Activated CD4-positive, alpha-beta T cell treated with anti-CD3 and anti-CD28 coated beads, Interleukin-2, Interleukin-4, amounts not matched to agents 100 ng/mL and 50 ng/mL, durations not matched to agents 16 hours and 8 hours (primary cell): ENCODE data around the gene ELP2.

ENCODE experiments used
- DNase-seq: peaks from one replicate; pipeline ENCODE4 v3.0.0-alpha.2; 2020; ENCODE audit warnings: low spot score

ELP2 gene

DNA sequence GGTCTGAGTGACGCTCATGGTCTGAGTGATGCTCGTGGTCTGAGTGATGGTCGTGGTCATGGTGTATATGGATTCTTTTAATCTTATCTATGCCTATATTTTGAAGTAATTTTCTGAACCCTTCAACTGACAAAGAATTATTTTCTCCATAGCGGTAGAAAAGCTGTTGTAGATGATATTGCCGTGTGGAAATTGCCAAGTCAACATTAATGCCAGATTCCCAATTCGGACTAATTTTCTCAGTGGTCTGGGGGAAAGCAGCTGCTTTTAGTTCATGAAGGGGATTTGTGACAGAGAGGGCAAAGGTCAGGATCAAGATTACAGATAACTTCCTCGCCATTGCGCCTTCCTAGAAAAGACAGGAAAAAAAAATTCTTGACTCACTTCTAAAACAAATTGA, 3.0 kb upstream of the ELP2 start:
- no peak for DNase-seq

DNA sequence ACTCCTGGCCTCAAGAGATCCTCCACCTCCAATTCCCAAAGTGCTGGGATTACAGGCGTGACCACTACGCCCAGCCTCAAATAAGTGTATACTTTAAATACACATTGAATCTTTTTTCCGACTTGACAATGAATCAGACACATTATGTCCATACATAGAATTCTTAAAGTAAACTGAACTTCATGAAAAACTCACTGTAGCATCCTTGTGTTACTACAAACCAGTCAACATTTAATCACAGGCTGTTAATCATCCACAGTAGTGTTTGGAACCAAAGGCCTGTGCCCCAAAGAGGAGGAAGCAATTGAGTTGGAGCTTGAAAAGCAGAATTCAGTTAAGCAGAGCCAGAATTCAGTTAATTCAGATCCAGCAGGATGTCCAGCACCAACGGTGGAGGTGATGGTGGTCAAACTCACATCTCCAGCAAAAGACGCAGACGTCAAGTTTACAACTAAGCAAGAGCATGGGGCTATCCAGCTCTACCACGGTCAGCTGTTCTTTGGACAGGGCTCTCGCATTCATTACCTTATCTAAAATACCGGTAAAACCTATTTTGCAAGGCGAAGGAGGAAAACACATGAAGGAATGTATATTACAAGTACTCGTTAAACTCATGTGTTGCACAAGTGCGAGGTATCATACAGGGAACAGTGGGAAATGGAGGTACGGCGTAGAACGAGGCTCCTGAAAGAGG, 1.7 kb upstream of the ELP2 start:
- no peak for DNase-seq

DNA sequence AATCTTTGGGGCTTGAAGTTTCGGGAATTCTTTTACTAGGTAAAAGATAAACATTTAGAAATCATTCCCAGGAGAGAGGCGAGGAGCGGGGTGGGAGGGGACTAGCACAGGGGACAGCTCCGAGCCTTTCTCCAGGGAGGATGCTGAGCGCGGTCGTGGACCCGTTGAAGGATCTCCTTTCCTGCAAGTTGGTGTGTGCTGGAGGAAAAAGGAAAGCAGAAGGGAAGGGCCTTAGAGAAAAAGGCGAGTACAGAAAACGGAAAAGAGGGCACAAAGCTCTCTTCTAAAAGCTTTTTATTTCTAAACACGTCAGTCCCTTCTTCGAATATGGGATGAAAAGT, 1.2 kb upstream of the ELP2 start:
- no peak for DNase-seq

DNA sequence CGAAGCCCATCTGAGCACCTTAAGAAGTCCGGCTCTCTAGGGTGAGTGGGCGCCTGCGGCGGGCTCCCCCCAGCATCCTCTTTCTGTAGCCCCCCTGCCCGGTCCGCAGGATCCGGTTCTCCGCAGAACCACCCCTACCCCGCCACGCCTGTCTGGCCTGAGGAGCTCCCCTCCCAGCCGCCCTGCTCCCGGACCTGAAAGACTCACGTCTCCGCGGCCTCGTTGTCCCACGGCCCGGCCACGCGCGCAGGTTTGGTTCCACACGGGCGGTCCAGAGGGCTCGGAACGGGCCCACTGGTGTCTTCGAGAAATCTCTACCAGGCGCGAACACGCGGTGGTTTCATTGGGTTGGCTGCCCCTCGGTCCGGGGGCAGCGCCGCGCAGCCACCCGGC, 796 bp upstream of the ELP2 start:
- DNase-seq: no peak

DNA sequence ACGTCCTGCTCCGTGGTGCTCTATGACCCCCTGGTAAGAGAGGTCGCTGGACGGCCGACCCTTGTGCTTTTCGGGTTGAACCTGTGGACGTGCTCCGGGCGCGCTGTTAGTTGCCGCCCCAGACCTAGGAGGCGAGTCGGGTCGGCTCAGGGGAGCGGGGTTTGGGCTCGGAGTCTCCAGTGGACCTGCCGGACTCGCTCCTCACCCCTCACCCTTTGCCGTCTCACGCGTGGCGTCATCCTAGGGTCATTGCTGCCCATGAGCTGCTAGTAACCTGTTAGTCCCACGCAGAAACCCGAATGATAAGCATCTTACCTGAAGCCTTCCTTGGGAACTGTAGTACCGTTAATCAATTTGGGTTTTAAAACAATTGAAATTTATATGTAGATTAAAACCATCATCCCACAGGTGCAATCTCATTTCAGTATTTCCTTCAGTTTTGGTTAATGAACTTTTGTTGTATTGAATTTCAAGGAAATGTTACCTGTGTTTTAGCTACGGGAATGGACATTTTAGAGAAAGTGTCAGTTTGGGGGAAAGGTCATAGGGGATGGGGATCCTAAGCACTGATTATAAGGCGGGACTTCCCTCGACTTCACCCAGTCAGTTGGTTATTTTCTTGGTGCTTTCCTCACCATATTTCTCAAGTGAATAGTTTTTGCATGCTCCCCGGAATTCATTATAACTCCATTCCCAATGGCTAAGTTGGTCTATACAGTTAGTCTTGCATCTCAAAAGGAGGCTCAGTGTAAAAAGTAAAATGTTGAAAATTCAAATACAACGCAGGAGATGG, 536 bp downstream of the ELP2 start:
- no peak for DNase-seq

DNA sequence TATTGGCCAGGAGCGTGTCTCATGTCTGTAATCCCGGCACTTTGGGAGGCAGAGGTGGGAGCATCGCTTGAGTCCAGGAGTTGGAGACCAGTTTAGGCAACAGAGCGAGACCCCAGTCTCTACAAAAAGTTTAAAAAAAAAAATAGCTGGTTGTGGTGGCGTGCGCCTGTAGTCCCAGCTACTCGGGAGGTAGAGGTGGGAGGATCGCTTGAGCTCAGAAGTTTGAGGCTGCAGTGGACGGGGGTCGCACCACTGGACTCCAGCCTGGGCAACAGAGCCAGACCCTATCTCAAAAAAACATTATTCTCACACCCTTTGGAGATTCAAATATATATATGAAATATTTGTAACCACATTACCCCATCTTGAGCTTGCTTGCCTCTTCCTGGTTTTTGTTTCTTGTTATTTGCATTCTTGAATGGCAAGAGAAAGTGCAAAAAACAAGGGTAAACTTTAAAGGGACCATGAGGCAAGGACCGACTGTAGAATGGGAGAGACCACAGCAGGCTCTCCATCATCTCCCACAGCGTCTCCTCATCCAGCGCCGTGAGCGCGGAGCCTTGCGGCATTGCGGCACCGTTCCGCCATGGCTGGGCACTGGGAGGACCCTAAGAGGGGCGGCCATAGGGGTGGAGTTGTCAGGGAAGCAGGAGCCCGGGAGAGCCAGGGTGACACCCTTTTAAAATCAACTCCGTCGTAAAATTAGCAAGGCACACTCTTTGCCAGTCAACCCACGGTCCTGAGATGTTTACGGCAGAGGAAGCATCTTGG, 1.4 kb downstream of the ELP2 start:
- no peak for DNase-seq

DNA sequence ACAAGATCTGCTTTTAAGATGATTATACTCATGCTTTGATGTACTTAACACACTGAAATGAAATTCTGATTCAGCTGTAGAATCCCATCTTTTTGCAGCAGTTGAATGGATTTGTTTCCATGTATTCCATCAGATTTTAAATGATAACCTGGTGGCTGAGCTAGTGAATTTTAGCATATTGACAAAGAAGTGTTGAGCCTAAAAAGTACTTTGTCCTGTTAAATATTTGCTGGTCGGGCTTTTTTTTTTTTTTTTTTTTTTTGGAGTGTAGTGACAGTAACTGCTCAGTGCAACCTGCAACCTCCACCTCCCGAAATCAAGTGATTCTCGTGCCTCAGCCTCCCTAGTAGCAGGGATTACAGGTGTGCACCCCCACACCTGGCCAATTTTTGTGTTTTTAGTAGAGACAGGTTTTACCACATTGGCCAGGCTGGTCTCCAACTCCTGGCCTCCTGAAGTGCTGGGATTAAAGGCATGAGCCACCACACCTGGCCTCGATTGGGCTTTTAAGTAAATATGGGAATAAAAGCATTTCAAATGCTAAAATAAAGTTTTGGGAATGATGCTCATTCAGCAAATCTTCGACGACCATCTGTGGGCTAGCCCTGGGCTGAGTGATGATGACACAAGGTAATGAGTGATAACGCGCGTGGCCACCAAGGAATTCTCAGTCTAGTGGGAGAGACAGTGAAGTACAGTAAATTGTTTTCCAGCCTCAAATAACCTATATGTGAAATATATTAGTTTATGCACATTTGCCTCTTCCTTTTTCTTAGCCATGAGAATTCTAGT, 2.2 kb downstream of the ELP2 start:
- no peak for DNase-seq

DNA sequence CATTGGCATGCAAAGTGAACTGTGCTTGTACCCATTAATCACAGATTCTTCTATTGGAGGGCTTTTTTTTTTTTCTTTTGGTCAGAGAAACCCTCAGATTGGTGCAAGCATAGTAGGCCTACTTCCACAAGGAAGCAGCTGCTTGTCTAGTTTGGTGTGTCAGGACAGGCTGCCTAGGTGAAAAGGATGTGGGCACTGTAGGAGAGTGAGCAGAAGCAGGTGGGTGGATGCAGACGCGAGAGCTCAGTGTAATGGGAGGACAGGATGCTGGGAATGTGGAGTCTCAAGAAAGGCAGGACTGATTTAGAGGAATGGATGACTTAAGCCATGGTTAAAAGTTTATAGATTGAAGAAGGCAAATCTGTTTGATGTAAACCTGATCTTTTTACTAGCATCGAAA, 3.1 kb downstream of the ELP2 start:
- no peak for DNase-seq

DNA sequence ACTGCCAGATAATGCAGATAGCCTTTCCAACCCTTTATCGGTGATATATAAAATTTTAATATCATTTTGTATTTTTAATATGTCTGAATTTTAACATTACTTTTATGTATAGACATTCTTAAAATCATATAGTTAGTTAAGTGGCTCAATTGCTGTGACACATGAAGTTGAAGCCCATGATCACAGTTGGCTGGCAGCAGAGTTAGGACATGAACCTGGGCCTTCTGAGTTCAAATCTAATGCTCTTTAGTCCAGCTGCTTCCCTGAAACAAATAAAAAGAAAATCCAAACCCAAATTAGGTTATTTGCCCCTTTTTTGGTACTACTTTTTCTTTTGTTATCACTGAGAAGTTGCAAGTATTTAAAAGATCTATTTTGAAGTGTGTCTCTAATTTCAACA, 5.6 kb downstream of the ELP2 start:
- DNase-seq: no peak

DNA sequence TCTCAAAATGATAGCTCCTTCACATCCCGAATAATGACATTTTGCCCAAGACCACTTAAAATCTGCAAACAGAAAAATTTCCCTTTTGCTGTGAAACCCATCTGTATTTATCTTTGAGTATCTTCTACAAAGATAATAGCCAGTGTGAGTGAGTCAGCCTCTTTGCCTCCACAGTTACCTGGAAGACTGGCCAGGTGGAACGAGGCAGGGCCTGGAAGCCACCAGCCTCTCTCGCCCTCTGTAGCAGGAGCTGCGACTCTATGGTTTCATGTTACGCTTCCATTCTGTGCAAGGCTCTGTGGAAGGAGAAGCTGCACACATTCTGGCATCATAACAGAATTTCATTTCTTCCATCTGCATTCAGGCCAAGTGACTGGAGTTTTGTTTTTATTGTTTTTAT, 9.5 kb downstream of the ELP2 start:
- no peak for DNase-seq

DNA sequence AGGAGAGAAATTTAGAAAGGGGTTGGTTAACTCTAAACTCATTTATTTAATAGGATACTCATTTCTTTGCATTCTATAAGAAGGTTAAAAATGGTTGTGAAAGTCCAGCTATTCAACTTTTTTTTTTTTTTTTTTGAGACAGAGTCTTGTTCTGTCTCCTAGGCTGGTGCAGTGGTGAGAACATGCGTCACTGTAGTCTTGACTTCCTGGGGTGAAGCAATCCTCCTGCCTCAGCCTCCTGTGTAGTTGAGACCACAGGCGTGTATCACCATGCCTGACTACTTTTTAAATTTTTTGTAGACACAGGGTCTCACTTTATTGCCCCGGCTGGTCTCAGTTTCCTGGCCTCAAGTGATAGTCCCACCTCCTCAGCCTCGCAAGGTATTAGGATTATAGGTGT, 11.9 kb downstream of the ELP2 start:
- no peak for DNase-seq

DNA sequence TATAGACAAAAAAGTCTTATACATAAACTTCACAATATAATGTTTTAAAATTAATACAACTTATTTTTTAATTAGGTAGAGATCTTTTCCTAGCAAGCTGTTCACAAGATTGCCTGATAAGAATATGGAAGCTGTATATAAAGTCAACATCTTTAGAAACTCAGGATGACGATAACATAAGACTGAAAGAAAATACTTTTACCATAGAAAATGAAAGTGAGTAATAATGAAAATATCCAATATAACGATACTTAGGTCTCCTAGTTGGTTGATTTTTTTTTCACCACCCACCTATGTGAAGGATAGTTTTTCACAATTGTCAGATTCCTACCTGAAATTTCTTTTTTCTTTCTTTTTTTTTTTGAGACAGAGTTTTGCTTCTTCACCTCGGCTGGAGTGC, 13.1 kb downstream of the ELP2 start:
- DNase-seq: no peak

DNA sequence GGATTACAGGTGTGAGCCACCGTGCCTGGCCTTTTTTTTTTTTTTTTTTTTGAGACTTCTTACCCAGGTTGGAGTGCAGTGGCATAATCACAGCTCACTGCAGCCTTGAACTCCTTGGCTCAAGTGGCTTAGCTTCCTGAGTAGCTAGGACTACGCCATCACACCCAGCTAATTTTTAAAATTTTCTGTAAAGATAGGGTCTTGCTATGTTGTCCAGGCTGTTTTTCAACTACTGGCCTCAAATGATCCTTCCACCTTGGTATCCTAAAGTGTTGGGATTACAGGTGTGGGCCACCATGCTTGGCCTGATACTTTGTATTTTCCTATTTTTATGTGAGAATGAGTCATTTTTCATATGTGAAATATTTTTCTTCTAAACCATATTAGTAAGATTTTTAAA, 13.7 kb downstream of the ELP2 start:
- DNase-seq: no peak

DNA sequence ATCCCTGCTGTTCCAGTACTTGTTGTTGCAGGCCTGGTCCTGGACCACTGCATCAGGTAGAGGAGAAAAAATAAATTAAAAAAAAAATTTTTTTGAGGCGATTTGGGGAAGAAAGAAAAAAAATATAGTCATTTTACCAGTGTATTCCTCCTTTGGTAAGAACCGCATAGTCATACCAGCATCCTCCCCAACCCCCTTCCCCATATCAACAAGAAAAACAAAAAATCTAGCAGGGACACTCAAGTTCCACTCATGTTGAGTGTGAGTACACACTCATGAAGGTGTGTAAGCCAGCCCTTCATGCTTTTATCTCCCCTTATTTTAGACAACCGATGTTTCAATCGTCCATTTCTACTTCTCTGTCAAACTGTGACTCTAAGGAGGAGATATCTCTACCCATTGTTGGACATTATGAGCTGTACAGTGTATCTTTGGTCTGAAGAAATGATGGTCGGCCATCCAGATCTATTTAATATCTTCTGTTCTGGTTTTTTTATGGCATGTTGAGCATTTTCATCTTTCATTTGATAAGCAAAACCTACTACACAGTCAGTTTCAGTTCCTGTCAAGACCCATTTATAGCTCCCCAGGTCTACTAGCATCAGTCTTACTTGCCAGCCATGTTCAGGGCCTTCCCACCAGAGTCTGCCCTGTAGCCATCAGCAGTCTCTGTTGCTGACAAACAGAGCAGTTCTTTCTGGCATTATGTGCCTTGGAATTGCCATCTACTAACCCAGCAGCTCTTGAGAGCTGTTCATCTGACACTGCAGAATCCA, 20.0 kb downstream of the ELP2 start:
- no peak for DNase-seq

DNA sequence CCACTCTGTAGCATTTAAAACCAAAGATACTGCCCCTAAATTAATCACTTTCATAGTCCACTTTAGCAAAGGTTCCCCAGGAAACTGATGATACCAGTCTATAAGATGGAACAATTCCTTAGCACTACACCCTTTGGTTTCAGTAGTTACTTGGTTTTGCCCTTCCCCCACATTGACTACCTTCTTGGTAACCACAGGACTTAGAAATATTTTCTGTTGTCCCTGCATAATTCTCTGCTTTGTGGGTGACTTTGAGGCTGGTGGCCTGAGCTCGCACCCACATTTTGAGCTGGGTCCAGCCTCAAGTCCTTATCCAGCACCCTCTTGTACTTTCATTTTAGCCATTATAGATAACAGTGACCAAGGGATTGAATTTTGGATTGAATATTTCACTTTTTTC, 23.1 kb downstream of the ELP2 start:
- no peak for DNase-seq

DNA sequence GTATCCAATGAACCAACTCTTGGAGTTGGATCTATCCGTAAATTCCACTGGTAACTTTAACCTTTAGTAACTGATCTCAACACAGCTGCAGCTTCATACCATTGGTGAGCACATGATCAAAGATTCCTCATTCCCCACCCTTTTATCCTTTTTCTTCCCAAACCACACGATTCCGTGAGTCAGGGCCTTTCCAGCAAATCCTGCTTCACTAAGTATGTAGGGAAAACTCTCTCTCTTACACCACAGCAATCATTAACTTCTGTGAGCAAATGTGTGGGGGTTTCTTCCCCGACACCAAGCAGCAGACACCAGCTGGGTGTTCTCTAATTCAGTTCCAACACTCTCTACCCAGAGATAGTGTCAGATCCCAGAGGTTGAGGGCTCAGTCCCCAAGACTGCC, 23.5 kb downstream of the ELP2 start:
- no peak for DNase-seq

DNA sequence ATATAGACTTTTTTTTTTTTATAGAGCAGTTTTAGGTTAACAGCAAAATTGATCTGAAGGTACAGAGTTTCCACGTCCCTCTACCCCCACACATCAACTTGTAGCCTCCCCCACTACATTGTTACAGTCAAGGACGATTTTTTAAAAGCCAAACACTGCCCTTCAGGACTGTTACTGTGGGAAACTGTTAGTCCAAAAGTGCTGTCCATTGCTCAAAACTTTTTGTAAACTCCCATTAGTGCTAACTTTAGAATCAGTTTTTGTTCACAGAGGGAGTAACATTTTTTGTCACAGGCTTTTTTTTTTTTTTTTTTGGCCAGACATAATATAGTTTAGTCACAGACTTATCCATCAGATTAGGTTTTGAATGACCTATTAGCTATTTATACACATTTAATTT, 24.1 kb downstream of the ELP2 start:
- no peak for DNase-seq

DNA sequence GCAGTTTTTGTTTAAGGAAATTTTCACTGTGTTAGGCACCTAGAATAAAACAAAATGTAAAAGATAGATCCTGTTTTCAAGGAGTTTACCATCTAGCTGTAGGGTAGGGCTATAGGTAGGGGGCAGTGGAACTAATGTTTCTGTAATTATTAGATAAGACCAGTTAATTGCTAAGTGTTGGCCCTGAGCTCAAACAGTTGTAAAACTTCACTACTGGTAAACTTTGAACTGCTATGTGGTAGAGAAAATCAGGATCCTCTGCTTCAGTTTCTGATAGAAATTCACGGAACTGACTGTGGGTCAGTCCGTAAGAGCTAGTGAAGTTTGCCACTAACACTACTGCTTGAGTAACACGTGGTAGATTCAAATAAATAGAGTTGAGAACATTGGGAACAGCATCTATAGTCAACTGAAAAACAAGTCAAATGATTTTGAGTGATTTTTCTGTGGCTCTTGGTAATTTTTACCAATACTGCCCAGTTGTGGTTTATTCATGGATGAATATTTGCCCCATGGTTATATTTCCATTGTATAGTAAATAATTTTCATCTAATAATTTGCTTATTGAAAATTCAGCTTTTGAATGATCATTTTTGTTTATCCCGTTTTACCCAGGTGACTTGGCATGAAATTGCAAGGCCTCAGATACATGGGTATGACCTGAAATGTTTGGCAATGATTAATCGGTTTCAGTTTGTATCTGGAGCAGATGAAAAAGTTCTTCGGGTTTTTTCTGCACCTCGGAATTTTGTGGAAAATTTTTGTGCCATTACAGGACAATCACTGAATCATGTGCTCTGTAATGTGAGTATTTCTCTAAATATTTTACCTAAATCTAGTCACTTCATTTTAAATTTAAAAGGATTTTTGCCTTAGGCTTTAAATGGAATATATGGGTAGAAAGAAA, 26.4 kb downstream of the ELP2 start:
- DNase-seq: no peak

DNA sequence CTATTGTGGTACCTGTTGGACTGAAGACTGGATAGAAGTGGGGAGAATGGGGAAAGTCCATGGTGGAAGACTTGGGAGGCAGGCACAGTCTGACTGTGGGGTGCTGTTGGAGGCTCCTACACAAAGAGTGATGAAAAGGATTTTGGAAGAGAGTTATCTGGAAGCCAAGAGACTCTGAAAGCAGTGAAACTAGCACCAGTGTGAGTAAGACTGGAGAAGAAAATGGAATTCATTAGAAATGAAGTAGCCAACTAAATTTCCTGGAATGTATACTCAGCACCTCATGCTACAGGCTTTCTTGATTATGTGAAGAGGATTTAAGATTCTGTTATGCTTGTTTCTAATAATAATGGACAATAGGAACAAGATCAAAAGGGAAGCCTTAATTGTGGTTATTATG, 27.7 kb downstream of the ELP2 start:
- DNase-seq: no peak

DNA sequence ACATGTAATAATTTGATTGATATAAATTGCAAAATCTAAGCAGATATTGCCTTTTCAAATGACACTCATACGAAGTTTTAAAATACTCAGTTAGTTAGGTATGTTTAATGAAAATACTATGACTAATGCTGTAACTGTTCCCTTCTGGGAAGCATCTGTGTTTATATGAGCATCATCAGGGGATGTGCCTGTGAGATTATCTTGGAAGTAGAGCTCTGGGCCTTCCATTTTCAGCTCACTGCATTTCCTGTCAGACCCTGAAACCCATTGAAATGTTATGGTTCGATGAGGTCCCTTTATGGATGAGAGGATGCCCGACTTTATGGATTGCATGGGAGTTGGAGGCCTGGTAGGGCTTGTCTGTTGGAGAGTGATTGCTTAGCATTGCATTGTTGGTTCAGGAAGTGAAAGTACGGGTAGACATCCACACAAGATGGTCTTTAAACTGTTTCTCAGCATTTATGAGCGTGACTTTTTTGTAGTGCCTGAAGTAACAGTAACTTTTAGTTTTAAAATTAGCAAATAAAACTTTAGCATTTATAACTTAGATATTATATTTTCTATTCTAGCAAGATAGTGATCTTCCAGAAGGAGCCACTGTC, 28.7 kb downstream of the ELP2 start:
- DNase-seq: no peak
